HFF-Myc (cell line): Measurements from ENCODE around the gene RRP8.

Source experiments
- DNase-seq: peaks from one replicate; pipeline ENCODE4 v3.0.0-alpha.2; 2011; ENCODE audit warnings: low read depth; ENCODE audit errors: extremely low read depth
- H3K4me3 ChIP-seq: replicated peaks from 2 replicates; pipeline ENCODE4 v1.5.1; 2011; ENCODE audit warnings: low read depth, mild to moderate bottlenecking, control low read depth, low read length
- CTCF ChIP-seq: IDR thresholded peaks from 2 replicates; pipeline ENCODE4 v1.5.1; 2012; ENCODE audit warnings: mild to moderate bottlenecking, low read depth, low read length, control low read depth; ENCODE audit errors: missing control alignments

RRP8 gene

GRCh38 chr11:6603287-6604080 is at the start of gene RRP8, which contains the start of gene ILK:
Gene RRP8, minus strand, starts transcription at chr11:6603616. Its CDS starts 114 bp downstream, at chr11:6603502.
Gene ILK, plus strand, starts transcription at chr11:6603774. Its CDS starts 498 bp downstream, at chr11:6604272.
- peak within 1 kb of the TSS; percentile 92 for H3K4me3 ChIP-seq
- peak; percentile 61 for DNase-seq
- TF ChIP-seq CTCF, result no peak

DNA sequence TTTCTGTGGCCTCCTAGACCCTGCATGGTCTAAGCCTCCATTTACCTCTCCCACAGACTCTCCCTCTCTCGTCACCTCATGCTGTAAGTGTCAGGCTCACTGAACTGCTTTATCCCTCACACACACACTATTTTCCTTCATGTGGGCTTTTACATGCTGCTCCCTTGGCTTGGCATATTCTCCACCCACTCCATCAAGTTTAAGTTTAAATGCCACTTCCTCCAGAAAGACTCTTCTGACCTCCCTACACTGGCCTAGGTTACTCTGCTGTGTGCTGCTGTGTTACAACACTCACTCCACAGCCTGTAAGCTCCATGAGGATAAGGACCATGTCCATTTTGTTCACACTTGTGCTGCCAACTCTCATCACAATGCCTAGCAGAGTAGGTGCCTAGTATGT is 49.7 kb upstream of the RRP8 start:
- no peak overlapping the region for H3K4me3 ChIP-seq
- TF ChIP-seq CTCF, result no peak
- no peak for DNase-seq

DNA sequence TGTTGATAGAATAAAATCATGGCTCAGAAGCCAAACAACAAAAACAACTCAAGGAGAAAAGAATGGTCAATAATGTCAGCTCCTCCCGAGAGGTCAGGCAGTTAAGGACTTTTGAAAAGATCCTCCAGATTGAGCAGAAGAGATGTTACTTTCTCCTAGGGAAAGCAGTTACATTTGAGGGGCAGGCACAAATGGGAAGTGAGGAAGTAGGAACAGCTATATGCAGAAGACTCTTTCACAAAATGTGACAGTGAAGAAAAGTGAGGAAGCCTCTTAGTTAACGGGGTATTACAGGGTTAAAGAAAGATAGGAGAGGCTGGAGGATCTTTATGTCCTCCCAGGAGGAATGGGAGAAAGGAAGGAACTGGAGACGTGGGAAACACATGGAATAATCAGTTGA is 48.8 kb upstream of the RRP8 start:
- H3K4me3 ChIP-seq, result no peak overlapping the region
- TF ChIP-seq CTCF, result no peak
- no peak for DNase-seq

- no peak for DNase-seq
- H3K4me3 ChIP-seq, result no peak overlapping the region
- TF ChIP-seq CTCF, result no peak
Measured at GRCh38 chr11:6650980-6651379, 47.6 kb upstream of the RRP8 start.

GRCh38 chr11:6650104-6650503 is 46.7 kb upstream of the RRP8 start:
- DNase-seq, result no peak
- no peak overlapping the region for H3K4me3 ChIP-seq
- TF ChIP-seq CTCF, result no peak

- no peak for DNase-seq
- no peak overlapping the region for H3K4me3 ChIP-seq
- no peak for TF ChIP-seq CTCF
Measured at GRCh38 chr11:6648501-6648900, 45.1 kb upstream of the RRP8 start.

DNA sequence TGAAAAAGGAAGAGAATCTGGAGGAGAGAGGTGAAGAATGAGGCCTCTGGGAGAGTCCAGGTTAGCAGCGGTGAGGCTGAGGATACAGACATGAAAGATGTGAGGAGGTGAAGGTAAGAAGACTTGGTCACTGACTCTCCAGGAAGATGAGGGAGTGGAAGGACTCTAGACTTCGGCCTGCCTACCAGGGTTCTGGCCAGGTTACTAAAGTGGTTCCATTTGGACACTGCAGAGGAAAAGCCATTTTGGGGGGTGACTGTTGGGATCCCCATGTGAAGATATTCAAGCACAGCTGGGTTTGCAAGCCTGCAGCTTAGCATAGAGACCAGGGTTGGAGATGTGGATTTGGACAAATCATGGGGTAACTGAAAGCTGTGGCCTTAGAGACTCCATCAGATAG is 44.4 kb upstream of the RRP8 start:
- no peak for DNase-seq
- no peak overlapping the region for H3K4me3 ChIP-seq
- no peak for TF ChIP-seq CTCF
